HL-60/S4 treated with phorbol 12-myristate 13-acetate at 8.2 ng/mL for 4 days and 3 days (cell line): ENCODE results near the gene SLC4A5.
"Not testable (repeated sequence)": the region's sequence is repeated elsewhere in the genome, so short reads cannot be mapped to it uniquely, and the experiment has no call there.

Source experiments
- in situ Hi-C: fragments of 300-500 bp; cut with MboI; formaldehyde crosslinking; loops from 2 replicates; pipeline ENCODE4 v1.15.0; 2022; ENCODE audit warnings: low sequenced_read_pairs

SLC4A5 gene

DNA sequence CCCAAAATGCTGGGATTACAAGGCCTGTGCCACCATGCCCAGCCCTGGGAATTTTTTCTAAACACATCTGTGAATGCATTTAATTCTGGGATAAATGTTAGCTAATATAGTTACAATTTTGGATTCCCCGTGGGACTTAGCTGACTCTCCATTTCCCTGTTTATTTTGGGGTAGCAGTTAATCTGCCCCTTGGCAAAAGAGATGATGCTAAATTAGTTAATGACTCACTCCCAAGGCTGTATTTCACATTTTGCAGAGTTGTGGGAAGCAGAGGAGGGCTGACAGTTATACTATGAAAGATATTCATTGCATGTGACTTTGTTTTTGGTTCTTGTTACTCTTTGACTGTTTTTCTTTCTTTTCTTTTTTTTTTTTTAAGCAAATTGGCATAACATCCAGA, 141.6 kb downstream of the SLC4A5 start:
- in situ Hi-C loops = no loop called here

- in situ Hi-C loops = no loop called here
Observed at GRCh38 chr2:74201196-74201595, 142.0 kb downstream of the SLC4A5 start.

GRCh38 chr2:74199871-74200305, 143.3 kb downstream of the SLC4A5 start:
- in situ Hi-C loops = no loop called here

DNA sequence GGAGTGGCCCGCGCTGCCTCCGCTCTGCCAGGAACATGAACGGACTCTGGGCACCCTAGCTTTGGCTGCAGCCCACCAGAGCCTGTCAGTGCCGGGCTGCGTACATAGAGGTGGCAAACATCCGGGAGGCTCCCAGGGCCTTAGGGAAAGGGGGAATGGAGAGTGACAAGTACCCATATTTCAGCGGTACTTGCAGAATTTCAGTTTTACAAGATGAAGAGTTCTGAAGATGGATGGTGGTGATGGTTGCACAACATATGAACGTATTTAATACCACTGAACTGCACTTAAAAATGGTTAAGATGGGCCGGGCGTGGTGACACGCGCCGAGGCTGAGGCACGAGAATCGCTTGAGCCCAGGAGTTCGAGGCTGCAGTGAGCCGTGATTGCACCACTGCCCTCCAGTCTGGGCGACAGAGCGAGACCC, 143.9 kb downstream of the SLC4A5 start:
- in situ Hi-C loops = no loop called here

DNA sequence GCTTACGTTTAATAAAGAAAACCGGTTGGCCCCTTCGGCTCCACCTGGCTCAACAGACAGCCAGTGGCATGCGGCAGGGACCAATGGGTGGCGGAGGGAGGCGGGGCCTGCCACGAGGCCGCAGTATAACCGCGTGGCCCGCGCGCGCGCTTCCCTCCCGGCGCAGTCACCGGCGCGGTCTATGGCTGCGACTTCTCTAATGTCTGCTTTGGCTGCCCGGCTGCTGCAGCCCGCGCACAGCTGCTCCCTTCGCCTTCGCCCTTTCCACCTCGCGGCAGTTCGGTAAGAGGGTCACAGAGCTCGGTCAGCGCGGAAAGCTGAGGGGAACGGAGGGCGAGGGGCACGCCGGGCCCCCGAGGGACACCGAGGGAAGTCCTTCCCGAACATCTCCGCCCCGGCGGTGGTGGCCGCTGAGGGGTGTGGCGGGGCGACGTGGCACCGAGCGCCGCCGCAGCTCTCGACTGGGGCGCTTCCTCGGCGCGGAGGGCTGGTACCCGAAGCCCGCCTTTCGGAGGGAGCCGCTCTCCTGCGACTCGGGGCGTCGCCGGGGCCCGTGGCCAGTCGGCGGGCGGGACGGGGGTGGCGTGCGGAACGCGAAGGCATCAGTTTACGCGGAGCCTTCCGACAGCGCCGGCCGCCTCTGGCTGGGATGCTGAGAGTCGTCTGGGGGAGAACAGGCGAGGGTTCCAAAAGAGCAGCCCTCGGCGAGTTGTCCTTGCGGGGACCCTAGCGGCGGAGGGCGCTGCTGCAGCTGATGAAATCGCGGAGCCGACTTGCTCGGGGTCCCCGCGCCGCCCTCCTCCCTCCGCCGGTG, 144.5 kb downstream of the SLC4A5 start, which contains the start of gene MTHFD2:
TSS of gene MTHFD2 (plus strand) at position 155 of the 814 bp plus-strand sequence. CDS start at position 182, 27 bp downstream.
- in situ Hi-C loops = no loop called here

GRCh38 chr2:74198023-74198460, 145.2 kb downstream of the SLC4A5 start:
- in situ Hi-C loops = no loop called here

GRCh38 chr2:74197049-74197448, 146.2 kb downstream of the SLC4A5 start:
- in situ Hi-C loops = no loop called here

GRCh38 chr2:74194799-74195198, 148.4 kb downstream of the SLC4A5 start:
- in situ Hi-C loops = no loop called here

DNA sequence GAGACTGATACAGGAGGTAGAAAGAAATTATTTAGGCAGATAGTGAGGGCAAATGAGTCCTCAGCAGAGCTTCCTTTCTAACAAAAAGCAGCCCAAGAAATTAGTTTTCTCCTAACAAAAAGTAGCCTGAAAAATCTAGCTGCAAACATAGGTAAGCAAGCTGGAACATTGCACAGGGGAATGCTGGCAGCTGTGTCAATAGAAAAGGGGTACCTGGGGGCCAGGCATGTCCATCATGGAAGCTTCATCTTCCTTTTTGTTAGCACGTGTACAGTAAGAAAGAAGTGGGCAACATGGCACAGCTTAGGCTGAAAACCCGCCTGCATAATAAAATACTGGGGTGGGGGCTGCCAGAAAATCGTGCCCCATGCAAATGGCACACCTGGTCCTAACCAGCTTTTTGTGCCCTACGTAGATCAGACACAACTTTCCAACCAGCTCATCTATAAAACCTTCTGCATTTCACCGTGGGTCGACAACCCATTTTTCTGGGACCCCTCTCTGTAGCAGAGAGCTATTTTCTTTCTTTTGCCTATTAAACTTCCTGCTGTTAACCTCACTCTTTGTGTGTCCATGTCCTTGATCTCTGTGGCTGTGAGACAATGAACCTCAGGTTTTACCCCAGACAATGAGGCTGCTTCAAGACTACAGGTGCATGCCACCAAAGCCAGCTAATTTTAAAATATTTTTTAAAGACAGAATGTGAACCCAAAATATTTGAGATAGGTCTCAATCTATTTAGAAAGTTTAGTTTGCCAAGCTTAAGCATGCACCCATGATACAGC, 151.4 kb downstream of the SLC4A5 start:
- in situ Hi-C loops = no loop called here

DNA sequence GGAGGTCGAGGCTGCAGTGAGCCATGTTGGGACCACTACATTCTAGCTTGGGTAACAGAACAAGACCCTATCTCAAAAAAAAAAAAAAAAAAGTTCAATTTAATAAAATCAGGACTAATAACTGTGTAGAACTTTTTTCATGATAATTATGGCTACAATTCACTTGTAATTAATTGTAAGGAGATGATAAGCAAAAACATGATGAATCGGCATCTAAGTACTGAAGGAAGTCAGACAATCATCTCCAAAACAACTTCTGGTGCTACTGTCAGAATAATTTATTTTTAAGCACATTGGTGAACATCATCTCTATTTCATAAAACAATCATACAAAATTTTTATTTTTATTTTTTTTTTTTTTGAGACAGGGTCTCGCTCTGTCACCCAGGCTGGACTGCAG, 154.5 kb downstream of the SLC4A5 start:
- in situ Hi-C loops = no loop called here

DNA sequence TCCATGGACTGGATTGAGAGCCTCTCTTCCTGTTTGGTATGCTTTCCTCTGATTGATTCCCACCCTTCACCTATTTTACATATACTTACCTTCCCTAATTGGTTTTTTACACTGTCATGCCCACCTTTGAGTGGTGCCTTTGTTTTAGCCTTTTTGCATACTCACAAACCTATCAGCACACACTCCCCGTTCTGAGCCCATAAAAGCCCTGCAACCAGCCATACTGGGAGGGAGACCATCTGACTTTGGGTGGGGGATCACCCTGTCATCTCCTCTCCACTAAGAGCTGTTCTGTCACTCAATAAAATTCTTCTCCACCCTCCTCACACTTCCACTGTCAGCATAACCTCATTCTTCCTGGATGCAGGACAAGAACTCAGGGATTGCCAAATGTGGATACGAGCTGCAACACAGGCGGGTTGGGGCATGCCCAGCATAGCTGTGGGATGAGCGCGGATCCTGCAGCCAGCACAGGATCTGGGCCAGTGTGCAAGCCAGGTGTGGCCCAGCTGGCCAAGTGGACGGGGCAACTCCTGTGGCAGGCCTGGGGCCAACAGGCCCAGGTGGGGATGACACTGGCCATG, 155.1 kb downstream of the SLC4A5 start:
- in situ Hi-C loops = no loop called here

GRCh38 chr2:74186706-74187105, 156.5 kb downstream of the SLC4A5 start:
- in situ Hi-C loops = not testable (repeated sequence)

- in situ Hi-C loops = no loop called here
Observed at GRCh38 chr2:74186038-74186437, 157.2 kb downstream of the SLC4A5 start.

- in situ Hi-C loops = no loop called here
Observed at GRCh38 chr2:74183878-74184277, 159.3 kb downstream of the SLC4A5 start.

GRCh38 chr2:74181739-74182138, 161.5 kb downstream of the SLC4A5 start:
- in situ Hi-C loops = no loop called here

GRCh38 chr2:74179063-74179865, 164.0 kb downstream of the SLC4A5 start:
- in situ Hi-C loops = no loop called here

- in situ Hi-C loops = no loop called here
Observed at GRCh38 chr2:74178211-74179062, 164.8 kb downstream of the SLC4A5 start, which contains the start of gene MOB1A. Gene MOB1A (minus strand): TSS chr2:74178879. CDS start chr2:74178674, 205 bp downstream.

DNA sequence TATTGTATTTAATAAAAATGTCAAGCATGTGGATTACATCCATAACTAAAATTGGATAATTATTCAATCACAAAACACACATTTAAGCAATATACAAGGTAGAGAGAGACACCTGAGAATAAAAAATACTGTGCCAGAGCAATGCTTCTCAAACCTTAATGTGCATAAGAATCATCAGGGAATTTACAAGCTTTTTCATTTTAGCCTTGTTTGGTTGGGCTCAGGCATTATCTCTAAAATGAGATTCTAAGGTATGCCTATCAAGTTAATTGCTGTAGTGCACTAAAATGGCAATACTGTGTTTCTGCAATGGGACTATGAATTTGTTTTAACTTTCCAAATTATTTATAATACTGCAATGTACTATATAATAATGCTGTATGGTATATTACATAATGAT, 165.5 kb downstream of the SLC4A5 start:
- in situ Hi-C loops = no loop called here

- in situ Hi-C loops = no loop called here
Observed at GRCh38 chr2:74174909-74175308, 168.3 kb downstream of the SLC4A5 start.

DNA sequence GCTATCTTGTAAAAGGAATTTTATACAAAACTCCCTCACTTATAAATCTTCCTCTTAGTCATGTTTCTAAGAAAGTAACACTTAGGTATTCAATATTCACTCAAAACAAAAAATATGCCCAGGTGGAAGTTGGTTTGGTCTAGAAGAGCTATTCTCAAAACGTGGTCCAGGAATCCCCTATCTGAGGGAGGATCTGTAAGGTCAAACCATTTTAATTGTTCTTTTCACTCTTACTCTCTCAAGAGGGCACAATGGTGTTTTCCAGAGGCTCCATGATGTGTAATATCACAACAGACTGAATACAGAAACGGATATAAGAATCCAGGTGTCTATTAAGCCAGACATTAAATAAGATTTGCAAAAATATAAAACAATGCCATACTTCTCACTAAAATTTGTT, 174.5 kb downstream of the SLC4A5 start:
- in situ Hi-C loops = no loop called here
